Osteocyte (in vitro differentiated cells): ENCODE measurements around the gene TACSTD2. TPM values are rescaled to one million over a fixed set of nuclear protein-coding genes. Genes with fewer than 3 reads are reported as not detected.
"Not testable (repeated sequence)": the region's sequence is repeated elsewhere in the genome, so short reads cannot be mapped to it uniquely, and the experiment has no call there.

Experiments
- DNase-seq: peaks from one replicate; pipeline ENCODE4 v3.0.0; 2021; ENCODE audit warnings: mixed read lengths; ENCODE audit not compliant: unreplicated experiment; ENCODE audit errors: extremely low spot score
- H3K27ac Mint-ChIP-seq: one replicate; pipeline ENCODE4 v1.8.0; 2021; ENCODE audit warnings: mild to moderate bottlenecking, mixed read lengths; ENCODE audit not compliant: unreplicated experiment
- H3K27me3 Mint-ChIP-seq: one replicate; pipeline ENCODE4 v1.8.0; 2021; ENCODE audit warnings: mixed read lengths; ENCODE audit not compliant: unreplicated experiment
- H3K36me3 Mint-ChIP-seq: one replicate; pipeline ENCODE4 v1.8.0; 2021; ENCODE audit warnings: mixed read lengths; ENCODE audit not compliant: unreplicated experiment
- H3K4me1 Mint-ChIP-seq: one replicate; pipeline ENCODE4 v1.8.0; 2021; ENCODE audit warnings: mixed read lengths; ENCODE audit not compliant: unreplicated experiment
- H3K4me3 Mint-ChIP-seq: one replicate; pipeline ENCODE4 v1.8.0; 2021; ENCODE audit warnings: mild to moderate bottlenecking, moderate library complexity, mixed read lengths; ENCODE audit not compliant: unreplicated experiment
- H3K9me3 Mint-ChIP-seq: one replicate; pipeline ENCODE4 v1.8.0; 2021; ENCODE audit warnings: mixed read lengths; ENCODE audit not compliant: unreplicated experiment
- CTCF ChIP-seq: fragments of 200-600 bp; sonication (generic); IDR thresholded peaks from 2 replicates; pipeline ENCODE4 v1.5.0; 2021; ENCODE audit warnings: antibody characterized with exemption, mild to moderate bottlenecking, moderate library complexity
- total RNA-seq: library from RNA; stranded (reverse); gene quantifications from 2 replicates; pipeline ENCODE4 v1.2.1, GENCODE V29; 2021

TACSTD2 gene
- total RNA-seq, 1 donor from 2014 or later, result not detected

DNA sequence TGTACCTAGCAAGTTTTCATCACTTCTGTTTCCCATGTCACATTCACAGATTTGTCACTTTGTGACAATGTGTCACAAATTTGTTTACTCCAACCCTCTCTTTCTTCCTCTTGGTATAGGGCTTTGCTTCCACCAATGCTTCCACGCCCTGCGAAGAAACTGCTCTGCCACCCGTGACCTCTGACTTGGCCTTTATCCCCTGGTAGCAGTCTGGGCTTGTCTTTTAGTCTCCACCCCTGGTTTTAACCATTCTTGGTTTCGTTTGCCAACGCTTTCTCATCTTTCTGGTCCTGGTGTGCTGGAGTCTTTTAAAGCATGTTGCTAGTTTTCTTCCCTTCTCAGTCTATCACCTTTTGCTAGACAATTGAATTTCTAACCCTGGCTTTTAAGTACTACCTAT, 8.1 kb downstream of the TACSTD2 start:
- no peak for DNase-seq
- Mint-ChIP-seq H3K36me3 (no peaks in the 10 kb centered on the region), H3K27ac (no peak overlapping the region), H3K27me3 (peaks cover 77% of the 10 kb centered on the region), H3K4me3 (no peak overlapping the region), H3K4me1 (peaks cover 6% of the 10 kb centered on the region), H3K9me3 (no peaks in the 10 kb centered on the region)
- no peak for TF ChIP-seq CTCF

DNA sequence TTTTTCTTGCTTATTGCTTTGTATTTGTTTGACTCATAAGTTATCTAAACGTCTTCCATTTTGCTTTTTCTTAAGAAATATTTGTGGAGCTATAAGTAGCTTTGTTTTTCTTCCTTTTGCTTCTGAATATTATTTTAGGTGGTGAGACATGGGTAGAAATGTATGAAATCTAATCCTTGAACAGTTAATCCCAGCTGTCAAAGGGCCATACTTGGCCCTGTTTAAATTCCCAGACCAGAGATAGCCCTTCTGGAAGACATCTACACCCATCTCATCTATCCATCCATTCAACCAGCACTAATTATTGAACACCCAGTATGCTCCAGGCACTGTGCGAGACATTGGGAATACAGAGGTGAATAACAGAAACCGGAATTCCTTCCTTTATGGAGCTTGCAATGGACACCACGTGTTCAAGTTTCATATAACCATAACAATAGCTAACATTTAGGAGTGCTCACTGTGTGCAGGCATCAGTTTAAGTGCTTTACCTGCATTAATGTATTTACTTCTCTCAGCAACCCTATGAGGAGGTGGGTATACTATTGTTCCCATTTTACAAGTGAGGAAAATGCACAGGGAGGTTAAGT, 8.7 kb downstream of the TACSTD2 start:
- peaks cover 6% of the 10 kb centered on the region for H3K4me1 Mint-ChIP-seq

DNA sequence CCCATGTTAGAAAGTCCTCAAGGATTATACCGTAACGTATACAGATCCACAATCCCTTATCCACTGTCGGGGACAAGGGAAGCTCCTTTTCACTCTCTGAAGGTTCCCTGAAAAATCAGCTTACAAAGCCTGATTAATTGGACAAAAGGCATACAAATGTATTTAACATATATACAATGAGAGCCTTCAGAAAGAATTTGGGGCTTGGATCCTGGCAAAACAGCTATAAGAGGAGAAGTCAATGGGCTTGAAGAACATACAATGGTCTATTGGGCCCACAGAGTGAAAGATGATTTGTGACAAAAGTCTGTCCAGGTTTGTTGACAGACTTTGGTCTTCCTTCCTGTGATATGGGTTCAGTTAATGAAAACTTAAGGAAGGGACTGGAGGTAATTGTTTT, 10.7 kb downstream of the TACSTD2 start:
- Mint-ChIP-seq H3K9me3 (no peaks in the 10 kb centered on the region), H3K4me3 (no peak overlapping the region), H3K27me3 (peaks cover 74% of the 10 kb centered on the region), H3K36me3 (no peaks in the 10 kb centered on the region), H3K27ac (no peak overlapping the region), H3K4me1 (peaks cover 6% of the 10 kb centered on the region)
- TF ChIP-seq CTCF, result no peak
- no peak for DNase-seq

More for the DNA sequence above, 8.7 kb downstream of the TACSTD2 start:
- H3K27ac Mint-ChIP-seq, result no peak overlapping the region
- no peak overlapping the region for H3K4me3 Mint-ChIP-seq
- H3K9me3 Mint-ChIP-seq, result no peaks in the 10 kb centered on the region
- H3K27me3 Mint-ChIP-seq, result peaks cover 72% of the 10 kb centered on the region
- no peak for TF ChIP-seq CTCF
- H3K36me3 Mint-ChIP-seq, result no peaks in the 10 kb centered on the region
- no peak for DNase-seq

DNA sequence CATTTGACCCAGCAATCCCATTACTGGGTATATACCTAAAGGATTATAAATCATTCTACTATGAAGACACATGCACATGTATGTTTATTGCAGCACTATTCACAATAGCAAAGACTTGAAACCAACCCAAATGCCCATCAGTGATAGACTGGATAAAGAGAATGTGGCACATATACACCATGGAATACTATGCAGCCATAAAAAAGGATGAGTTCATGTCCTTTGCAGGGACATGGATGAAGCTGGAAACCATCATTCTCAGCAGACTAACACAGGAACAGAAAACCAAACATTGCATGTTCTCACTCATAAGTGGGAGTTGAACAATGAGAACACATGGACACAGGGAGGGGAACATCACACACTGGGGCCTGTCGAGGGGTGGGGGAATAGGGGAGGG, 13.3 kb downstream of the TACSTD2 start:
- H3K27me3 Mint-ChIP-seq, result peaks cover 71% of the 10 kb centered on the region
- H3K4me3 Mint-ChIP-seq, result not testable (repeated sequence)

DNA sequence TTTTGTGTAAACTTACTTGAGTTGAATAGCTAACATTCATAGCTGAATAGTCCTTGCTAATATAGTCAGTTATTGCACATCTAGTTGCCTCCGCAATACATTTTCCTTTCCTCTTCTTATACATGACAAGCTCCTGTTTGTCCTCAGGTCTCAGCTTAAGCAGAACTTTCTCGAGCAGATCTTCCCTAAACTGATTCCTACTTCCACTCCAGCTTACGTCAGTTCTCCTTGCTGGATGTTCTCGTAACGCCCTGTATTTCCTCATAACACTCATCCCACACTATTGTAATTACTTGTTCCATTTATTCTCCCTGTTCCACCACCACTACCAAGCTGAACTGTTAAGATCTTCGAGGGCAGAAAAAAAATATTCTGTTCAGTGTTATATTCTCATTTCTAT, 15.4 kb downstream of the TACSTD2 start:
- H3K36me3 Mint-ChIP-seq, result no peaks in the 10 kb centered on the region
- H3K27ac Mint-ChIP-seq, result no peak overlapping the region
- no peaks in the 10 kb centered on the region for H3K9me3 Mint-ChIP-seq
- no peak overlapping the region for H3K4me3 Mint-ChIP-seq
- TF ChIP-seq CTCF, result no peak
- peaks cover 75% of the 10 kb centered on the region for H3K27me3 Mint-ChIP-seq
- H3K4me1 Mint-ChIP-seq, result no peaks in the 10 kb centered on the region
- DNase-seq, result no peak

More for the DNA sequence above, 13.3 kb downstream of the TACSTD2 start:
- not testable (repeated sequence) for H3K9me3 Mint-ChIP-seq, H3K4me1 Mint-ChIP-seq, H3K36me3 Mint-ChIP-seq, DNase-seq, H3K27ac Mint-ChIP-seq

DNA sequence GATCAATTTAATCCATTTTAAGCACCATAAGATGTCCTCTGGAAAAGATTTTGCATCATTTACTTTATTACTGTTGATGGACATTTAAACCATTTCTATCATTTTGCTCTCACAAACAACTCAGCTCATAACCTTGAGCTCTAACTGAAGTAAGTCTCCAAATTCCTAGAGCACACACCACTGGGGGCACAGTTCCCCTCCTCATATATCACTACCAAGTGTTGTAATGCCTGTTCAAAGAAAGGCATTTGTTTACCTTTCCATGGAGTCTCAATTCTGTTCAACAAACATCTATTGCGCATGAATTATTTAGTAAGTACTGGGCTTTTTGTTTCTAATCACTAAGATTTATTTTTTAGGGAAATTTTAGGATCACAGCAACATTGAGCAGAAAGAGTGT, 21.7 kb downstream of the TACSTD2 start:
- Mint-ChIP-seq H3K4me3 (no peak overlapping the region), H3K9me3 (no peaks in the 10 kb centered on the region), H3K36me3 (no peaks in the 10 kb centered on the region), H3K27ac (no peak overlapping the region), H3K4me1 (no peaks in the 10 kb centered on the region), H3K27me3 (peaks cover 58% of the 10 kb centered on the region)
- no peak for TF ChIP-seq CTCF
- no peak for DNase-seq
